Fibroblast of skin of right biceps (primary cell): ENCODE results near the gene ELK4.
A peak's percentile ranks its signal among the peaks of the same experiment; 100 is the strongest.

Experiments
- DNase-seq: peaks from one replicate; pipeline ENCODE4 v3.0.0-alpha.2; 2013

Gene ELK4

DNA sequence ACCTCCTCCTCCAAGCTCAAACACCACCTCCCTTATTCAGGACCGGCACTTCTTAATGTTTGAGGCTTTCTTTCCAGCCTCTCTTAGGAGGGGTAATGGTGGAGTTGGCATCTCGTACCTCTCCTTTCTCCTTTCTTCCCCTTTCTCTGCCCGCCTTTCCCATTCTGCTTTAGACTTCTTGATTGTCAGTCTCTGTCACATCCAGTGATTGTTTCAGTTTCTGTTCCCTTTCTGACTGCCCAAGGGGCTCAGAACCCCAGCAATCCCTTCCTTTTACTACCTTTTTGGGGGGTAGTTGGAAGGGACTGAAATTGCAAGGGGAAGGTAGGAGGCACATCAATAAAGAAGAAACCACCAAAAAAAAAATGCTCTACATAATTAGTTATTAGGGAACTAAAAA is 5.6 kb downstream of the ELK4 start:
- no peak for DNase-seq

DNA sequence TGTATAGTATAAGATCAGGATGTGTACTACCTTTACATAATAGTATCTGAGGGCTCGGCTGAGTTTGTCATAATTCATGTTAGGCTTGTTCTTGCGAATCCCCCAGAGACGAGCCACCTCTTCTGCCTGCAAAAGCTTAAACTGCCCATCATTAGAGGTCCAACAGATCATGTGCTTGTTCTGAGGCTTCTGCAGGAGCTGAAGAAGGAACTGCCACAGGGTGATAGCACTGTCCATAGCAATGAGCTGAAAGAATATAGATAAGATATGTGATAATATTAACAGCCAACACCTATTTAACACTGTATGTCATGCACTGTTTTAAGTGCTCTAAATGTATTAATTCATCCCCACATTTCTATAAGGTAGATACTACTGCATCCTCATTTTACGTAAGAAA is 8.2 kb downstream of the ELK4 start:
- DNase-seq = no peak

DNA sequence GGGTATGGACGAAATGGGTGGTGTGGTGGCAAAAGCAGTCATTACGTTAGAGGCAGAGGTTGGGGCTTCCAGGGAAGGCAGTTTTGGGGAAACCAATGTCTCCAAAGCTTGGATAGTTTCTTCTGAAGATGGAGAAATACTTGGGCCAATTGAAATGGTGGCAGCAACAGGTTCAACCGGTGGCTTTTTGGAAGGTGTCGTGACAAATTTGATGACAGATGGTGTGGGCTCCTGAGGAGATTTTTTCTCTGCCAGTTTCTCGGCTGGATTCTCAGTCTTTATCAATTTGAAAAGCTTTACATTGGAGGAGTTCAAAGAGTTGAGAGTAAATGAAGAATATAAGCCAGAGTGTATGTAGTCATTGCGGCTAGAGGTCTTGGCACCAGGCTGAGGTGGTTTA is 11.5 kb downstream of the ELK4 start:
- DNase-seq = no peak

DNA sequence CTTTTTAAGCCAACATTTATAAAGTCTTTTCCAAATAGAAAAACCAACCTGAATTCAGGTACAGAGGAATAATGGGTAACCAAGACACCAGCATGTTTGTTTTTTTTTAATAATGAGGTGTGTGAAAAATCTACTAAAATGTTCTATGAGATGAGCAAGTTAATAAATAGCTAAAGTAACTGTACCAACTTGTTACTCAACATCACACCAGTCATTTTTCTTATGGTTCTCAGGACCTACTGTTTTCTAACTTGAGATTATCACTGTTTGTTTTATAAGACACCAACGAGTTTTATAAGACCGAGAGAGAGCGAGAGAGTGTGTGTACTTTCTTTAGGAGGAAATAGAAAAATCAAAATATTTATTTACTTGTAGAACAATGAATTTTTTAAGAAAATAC is 12.4 kb downstream of the ELK4 start:
- DNase-seq = no peak

DNA sequence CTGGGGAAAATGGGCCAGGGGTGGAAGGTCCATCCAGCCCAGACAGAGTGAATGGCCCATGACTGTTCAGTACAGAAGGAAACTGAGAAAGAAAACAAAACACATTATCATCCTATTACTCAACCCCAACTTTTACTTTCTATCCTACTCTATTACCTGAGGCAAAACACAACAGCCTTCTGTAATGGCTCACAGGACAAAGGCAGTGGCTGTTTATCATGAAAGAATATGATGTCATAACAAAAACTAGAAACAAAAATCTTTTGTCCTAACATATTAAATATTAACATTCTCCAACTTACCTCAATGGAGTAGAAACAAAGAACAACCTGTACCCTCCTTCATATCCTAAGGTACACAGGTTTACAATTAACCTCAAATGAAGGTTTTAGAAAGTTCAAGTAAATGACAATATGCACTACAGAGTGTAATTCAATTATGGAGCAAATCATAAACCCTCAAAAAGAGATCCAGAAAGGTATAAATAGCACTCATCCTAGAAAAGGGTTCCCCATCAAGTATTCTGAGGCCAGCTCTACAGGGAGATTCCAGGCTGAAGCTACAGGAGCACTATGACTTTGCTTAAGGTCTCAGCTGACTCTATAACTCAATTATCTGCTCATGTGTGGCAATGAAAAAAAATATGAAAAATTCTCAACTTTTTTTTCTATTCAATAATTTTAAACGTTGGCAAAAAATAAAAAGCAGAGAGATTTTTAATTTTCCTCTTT is 15.1 kb downstream of the ELK4 start:
- DNase-seq = no peak

DNA sequence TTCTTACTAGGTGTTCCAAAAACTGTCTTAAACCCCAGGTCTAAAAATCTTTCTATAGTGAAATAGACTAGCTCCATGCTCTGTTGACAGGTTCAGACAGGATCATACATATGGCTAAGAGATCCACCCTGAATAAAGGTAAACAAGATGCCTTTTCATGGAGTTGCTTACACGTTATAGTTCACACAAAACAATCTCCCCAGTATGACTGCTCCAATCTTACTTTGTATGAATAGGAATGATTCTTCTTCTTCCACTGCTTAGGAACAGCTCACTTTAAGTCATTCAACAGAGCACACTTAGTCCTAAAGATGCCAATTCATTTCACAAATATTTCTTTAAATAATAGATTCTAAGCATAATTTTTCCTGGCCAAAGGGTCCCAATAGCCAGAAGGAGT is 16.0 kb downstream of the ELK4 start:
- DNase-seq = no peak

DNA sequence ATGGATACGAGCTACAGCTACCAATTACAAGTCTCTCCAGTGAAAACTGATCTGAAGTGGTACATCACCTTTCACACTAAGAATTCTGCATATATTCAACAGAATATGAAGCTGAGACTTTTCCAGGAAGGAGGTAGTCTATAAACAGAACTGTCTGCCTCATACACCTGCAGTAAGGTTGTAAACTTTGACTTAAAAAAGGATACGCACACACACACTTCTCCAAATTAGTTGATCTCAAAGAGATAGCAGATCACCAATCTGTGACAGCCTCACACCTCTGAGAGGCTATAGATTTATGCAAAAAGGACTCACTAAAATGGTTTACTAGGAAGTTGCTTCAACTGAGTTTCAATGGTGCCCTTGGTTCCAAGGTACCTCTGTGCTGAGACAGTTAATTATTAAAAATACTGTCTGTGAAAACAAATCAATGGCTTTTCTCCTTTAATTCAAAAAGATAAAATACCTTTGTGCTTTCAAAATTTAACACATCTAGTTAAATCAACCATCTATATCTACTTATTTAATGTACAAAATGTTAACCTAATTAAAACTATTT is 17.9 kb downstream of the ELK4 start:
- no peak for DNase-seq

DNA sequence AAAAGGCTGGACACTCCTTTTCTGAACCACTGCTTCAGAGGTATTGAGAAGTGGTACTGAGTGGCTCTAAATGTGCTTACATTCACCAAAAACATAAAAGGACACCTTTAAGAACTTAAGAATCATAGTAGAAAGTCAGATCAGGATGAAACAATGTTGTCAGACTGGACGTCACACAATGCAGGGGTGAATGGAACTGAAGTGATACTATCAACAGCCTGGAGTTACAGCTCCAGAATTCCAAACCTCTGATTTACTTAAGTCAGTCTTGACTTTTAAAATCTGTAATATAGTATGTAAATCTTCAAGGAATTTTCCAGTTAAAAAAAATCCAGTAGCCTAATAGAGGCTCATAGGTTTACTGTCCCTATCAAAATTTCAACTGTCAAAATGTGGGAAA is 19.3 kb downstream of the ELK4 start:
- DNase-seq = no peak

DNA sequence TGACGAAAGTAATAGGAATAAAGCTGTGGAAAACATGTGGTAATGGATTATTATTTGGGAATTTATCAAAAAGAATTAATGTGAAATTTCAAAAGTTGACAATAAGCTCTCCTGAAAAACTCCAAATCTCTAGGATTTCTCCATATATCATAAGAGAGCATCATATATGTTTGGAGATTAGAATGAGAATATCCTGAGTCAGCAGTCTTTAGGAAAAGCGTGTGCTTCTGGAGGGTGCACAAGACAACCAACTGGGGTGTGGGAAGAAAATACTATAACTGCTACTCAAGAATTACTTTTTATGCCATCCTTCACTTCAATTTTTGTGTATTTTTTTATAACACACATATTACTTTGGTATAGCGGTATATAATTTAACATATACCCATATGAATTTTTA is 19.7 kb downstream of the ELK4 start:
- DNase-seq = no peak

DNA sequence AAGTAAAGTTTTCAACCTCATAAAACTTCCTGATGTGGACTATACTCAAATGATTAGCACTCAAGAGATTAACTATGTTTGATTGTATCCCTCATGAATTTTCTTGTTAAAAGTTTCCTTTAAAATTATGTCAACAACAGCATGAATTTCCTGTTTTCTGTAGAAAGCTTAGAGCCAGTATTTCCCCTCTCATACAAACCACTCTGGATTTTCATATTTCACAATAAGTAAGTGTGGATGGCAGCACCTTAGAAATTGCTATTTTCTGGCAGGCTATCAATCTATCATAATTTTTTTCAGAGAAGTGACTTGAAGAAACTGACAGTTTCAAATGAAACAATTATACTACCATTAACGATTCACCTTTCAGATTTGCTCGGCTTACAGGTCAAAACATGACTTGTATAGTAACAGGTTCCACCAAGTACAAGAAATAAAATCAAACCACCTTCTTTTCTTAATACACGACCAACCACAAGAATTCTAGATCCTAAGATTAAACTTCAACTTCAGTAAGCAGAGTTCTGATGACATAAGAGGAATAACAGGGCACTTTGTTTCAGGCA is 20.8 kb downstream of the ELK4 start:
- no peak for DNase-seq

DNA sequence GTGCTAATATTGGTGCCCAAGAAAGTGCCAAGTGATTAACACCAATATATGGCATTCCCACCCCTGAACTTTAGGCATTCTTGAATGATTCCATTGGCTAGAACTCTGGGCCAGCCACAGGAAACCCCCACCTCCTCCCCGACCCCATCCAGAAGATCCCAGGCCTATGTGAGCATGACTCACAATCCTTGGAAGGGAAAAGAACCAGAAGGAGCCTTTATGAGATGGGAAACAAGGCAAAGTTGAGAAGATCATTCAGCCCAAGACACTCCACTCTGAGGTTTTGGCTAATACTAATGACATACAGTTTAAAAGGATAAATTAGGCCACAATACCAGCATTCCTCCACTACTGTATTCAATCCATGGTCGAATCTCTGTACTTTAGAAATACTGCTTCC is 21.8 kb downstream of the ELK4 start:
- peak; percentile 53 for DNase-seq

DNA sequence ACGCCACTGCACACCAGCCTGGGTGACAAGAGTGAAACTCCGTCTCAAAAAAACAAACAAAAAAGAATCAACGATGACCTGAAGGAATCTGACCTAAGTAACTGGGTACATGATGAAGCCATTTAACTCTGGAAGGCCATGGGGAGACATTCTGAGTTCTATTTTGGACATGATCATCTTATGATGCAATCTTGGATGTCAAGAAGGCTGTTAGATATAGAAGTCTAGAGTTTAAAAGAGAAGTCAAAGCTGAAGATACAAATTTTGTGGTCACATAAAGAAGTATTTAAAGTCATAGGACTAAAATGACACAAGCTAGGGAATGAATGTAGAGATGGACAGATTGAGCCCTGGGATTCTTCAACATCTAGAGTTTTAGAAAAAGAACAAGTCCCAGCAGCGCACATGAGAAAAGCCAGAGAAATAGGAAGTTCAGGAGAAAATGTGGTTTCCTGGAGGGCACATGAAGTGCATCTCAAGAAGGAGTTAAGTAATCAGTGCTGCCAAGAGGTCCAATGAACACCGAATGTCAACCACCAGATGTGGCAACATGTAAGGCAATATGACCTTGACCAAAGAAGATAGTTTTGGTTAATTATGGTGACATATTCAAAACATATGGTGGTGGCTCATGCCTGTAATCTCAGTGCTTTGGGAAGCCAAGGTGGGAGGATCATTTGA is 26.8 kb downstream of the ELK4 start:
- no peak for DNase-seq

DNA sequence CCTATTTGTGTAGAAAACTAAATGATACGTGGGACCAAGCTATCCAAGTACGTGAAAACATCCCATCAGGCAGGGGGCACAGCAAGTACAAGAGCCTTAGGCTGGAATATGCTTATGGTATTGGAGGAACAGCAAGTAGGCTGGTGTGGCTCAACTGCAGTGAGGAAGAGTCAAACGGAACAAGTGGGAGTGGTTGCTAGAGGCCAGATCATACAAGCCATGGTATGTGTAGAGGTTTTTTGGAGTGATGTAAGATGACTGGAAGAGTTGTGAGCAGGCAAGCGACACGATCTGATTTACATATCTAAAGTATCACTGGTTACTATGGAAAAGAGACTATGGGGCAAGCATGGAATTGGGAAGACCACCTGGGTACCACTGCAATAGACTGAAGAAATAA is 27.8 kb downstream of the ELK4 start:
- DNase-seq = no peak

DNA sequence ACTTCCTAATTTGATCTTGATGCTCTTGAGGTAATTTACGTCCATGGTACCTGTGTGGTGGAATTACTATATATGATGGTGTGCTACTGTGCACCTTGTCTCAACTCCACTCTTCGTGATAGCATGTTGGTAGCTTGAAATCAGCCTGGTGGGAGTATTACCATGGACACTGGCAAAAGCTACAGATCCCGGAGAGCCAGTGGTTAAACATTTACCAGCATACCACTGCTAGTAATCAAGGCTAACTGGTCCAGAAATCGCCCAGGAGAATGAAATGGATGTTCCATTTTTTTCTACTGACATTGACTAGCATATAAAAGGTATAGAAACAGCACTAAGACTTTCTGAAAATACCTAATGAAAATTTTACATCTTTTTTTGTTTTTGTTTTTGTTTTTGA is 30.6 kb downstream of the ELK4 start:
- no peak for DNase-seq

DNA sequence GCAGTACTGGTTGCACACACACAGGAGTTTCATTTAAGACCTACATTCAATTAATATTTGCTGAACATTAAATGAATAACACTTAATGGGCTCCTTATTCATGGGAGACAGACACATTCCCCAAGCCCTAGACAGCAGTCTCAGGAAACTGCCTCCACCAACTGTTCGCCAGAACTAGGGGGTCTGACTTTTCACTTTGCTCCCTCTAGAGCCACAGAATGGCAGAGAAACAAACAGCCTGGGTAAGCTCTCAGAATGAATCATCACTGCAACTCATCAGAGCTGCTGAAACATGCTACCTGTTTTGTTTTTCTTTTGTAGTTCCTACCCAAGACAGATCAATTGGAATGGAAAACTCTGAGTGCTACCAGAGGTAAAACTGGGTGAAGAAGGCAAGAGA is 31.7 kb downstream of the ELK4 start:
- DNase-seq = peak; percentile 51

DNA sequence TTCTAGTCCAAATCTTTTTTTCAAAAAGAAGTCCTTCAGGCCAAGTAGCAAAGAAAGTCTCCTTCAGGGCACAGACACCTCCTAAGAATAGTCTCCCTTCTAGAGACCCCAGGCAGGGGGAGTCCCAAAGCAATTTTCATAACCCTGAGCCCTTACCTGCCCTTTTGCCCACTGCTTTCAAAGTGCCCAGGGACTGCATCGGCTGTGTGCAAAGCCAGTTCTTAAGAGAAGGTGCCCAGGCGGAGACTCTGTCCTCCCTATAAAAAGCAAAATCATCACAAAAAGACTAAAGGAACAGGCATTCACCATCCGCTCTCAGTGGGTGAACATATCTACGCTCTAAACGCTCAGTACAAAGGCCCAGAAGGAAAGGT is 32.2 kb downstream of the ELK4 start:
- no peak for DNase-seq

DNA sequence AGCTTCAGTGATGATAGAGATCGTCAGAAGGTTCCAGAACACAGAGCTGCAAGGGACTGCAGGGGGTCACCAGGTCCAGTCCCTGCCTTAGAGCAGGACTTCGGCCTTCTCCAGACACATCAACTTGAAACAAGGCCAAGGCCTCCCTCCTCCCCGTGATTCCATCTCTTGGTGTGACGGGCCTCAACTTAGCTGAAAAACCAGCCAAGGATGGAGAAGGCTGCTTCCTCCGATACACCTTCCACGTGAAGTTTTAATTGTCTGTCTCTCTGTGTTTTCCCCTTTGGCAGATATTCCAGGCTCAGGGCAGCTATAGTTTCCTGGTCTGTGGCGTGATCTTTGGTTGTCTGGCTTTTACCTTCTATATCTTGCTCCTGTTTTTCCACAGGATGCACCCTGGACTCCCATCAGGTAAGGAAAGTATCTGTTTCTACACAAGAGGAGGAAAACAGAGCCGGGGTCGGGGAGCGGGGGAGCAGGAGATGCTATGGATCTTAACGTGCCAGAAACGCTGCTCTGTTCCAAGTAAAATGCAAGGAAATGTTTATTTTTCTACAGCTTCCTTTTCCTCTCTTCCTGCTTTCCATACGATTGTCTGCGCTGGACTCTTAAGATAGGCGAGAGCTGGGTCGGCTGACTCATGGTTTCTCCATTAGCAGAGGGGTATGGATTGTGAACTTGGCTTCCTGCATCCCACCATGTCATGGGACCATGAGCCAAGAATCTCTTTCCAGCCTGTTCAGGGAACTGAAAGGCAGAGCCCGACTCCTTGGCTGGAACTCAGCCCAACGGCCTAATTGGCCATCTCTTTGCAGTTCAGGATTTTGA is 32.8 kb downstream of the ELK4 start:
- DNase-seq = peak; percentile 84

DNA sequence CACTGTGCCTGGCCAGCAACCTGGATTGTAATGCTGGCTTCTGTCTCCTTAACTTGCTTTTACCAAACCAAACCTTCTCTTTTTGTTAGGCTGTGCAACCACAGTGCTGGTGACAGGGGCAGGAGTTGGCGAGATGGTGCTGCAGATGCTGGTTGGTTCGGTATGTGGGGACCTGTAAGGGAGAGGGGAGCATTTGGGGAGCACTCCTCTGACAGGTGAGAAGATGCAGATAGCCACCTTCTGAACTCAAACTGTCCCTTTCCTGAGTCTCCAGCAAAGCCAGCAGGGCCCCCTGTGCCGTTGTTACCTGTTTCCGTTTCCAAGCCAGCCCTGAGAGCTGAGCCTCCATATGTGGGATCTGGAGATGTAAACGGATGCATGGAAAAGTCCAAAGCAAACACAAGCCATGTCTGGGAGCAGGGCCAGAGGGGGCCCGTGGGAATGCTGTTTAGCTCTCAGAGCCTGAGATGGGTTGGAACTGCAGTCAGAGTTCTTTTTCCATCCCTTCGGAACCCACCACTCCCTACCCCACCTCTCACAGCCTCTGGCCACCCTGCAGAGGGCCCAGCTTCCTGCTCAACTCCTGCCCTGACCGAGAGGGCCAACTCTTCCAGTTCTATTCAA is 34.0 kb downstream of the ELK4 start:
- DNase-seq = peak; percentile 44

DNA sequence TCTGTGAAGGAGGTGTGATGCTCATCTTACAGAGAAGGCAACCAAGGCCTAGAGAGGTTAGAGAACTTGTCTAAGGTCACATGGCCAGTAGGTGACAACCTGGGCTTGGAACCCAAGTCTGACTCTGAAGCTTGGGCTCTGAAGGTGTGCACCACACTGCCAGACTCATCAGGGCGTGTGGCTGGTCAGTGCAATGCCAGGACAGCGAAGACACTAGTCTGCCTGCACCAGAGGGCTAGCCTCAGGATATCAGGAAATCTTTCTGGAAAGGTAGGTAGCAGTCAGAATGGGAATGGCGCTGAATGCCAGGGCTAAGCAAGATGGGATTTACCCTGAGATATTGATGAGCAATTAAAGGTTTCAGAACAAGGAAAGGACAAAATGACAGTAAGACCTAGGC is 34.9 kb downstream of the ELK4 start:
- no peak for DNase-seq

DNA sequence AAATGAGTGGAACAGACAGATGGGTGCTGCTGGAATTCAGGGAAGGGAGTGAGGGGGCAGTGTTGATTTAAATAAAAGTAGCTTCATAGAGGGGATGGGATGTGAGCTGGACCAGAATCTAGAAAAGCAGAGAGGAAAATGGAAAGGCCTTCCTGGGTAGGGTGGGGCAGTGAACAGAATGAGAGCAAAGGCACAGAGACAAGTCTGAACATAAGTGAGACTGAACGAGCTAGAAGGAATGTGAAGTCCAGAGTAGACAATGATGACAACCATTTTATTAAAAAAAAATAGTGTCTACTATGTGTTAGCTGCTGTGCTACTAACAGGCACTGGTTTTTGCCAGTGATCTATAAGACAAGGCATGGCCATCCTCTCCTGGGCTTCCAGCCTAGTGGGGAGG is 36.0 kb downstream of the ELK4 start:
- DNase-seq = no peak

DNA sequence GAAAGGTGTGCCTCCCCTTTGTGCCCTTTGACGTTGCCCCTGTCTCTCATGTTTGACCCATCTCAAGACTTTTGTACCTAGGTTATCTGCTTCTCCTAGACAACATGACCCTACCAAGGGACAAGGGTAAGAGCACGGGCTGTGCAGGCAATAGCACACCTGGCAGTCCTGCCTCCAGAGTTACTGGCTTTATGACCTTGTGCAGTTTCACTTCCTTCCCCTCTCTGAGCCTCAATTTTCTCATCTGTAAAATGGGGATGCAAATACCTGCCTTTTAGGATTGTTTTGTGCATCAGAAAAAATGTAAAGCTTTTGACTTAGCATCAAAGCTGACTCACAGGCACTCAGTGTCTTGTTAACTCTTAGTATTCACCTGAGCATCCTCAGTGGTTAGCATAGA is 36.4 kb downstream of the ELK4 start:
- DNase-seq = no peak

DNA sequence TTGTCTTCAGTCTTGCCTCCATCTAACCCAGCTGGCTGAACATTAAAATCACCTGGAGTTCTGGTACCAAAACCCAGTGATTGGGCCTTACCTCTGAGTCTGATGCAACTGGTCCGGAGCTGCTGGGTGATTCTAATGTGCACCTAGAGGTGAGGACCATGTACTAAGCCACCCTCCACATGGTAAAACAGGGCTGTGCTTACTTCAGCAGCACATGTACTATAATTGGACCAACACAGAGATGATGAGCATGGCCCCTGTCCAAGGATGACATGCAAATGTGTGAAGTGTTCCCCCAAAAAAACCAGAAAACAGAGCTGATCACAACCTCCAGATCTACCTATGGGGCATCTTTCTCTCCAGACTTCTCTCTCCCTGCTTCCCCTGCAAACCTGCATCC is 37.0 kb downstream of the ELK4 start:
- DNase-seq = no peak

DNA sequence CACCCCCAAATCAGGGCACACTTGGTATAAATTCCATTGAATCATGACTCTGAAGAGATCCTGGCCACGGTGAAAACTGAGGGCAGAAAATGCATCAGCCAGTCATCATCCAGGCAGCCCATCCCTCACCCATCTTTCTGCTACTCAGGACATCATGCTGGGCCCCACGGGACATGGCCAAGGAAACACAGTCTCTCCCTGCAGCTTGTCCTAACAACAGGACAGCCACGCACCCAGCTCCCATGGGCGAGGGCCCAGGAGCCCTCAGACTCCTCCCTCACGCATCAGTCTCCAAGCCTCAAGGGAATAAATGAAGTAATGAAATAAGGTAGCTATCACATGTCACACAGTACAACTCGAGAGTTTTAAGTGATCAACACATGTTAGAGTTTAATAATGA is 37.8 kb downstream of the ELK4 start:
- DNase-seq = no peak
